Lung (tissue), 12 donors: ENCODE measurements around the gene CFAP119. TPM values are rescaled to one million over a fixed set of nuclear protein-coding genes. Genes with fewer than 3 reads are reported as not detected.

Experiments
- ATAC-seq: fragments of 200-7000 bp; cut with Tn5 transposase; one replicate; pipeline ENCODE4 v1.9.1; 2020; ENCODE audit warnings: moderate number of reproducible peaks; ENCODE audit not compliant: insufficient read depth, low FRiP score
- DNase-seq, 3 donors: peaks; one replicate each; pipeline ENCODE4 v3.0.0-alpha.2; 2013 to 2017
- H3K27ac ChIP-seq, 2 donors: one replicate each; pipeline ENCODE4 v1.5.1; 2013; ENCODE audit warnings: mild to moderate bottlenecking in 2 of 2, moderate library complexity in 2 of 2, control low read depth in 1 of 2, inconsistent platforms in 1 of 2, low read depth in 1 of 2, low read length in 1 of 2
- H3K27me3 ChIP-seq, 3 donors: one replicate each; pipeline ENCODE4 v1.5.1; 2013; ENCODE audit warnings: low read length in 2 of 3; ENCODE audit not compliant: control insufficient read depth in 3 of 3, insufficient read depth in 3 of 3
- H3K36me3 ChIP-seq, 4 donors: one replicate each; pipeline ENCODE4 v1.5.1; 2013; ENCODE audit warnings: low read length in 4 of 4, mild to moderate bottlenecking in 1 of 4, moderate library complexity in 1 of 4; ENCODE audit not compliant: control insufficient read depth in 4 of 4, insufficient read depth in 4 of 4
- H3K4me1 ChIP-seq, 5 donors: one replicate each; pipeline ENCODE4 v1.5.1; 2013; ENCODE audit warnings: low read length in 5 of 5, mild to moderate bottlenecking in 2 of 5, moderate library complexity in 1 of 5; ENCODE audit not compliant: control insufficient read depth in 5 of 5, insufficient read depth in 5 of 5
- H3K4me3 ChIP-seq: one replicate; pipeline ENCODE4 v1.5.1; 2013; ENCODE audit warnings: mild to moderate bottlenecking, control low read depth, moderate library complexity
- H3K9ac ChIP-seq, 2 donors: one replicate each; pipeline ENCODE4 v1.5.1; 2013; ENCODE audit warnings: low read length in 2 of 2, control low read depth in 1 of 2; ENCODE audit not compliant: insufficient read depth in 1 of 2
- H3K9me3 ChIP-seq, 4 donors: one replicate each; pipeline ENCODE4 v1.5.1; 2013; ENCODE audit warnings: low read length in 3 of 4, mild to moderate bottlenecking in 1 of 4, moderate library complexity in 1 of 4; ENCODE audit not compliant: control insufficient read depth in 4 of 4, insufficient read depth in 3 of 4
- CTCF ChIP-seq: IDR thresholded peaks from 2 replicates; pipeline ENCODE4 v1.5.1; 2012; ENCODE audit warnings: mild to moderate bottlenecking; ENCODE audit errors: control extremely low read depth, extremely low read depth
- WGBS, 2 donors: extraction: QIAGEN DNeasy Blood & Tissue Kit; methylation state at CpG; one replicate each; pipeline ENCODE4 v1.1.7; 2013; 5-methylcytosine and 5-hydroxymethylcytosine counted together
- polyA plus RNA-seq, 2 donors: library from polyadenylated mRNA; stranded (reverse); fragments of 200-250 nt; gene quantifications; one replicate each; pipeline ENCODE4 v1.2.1, GENCODE V29; 2013
- total RNA-seq, 2 donors: library from RNA; depleted of rRNA in 1 of 2; stranded (reverse); fragments of >200 nt in 1 of 2; gene quantifications; one replicate each; pipeline ENCODE4 v1.2.1, GENCODE V29; 2014 to 2021
- donor health status: control.
- donor health status: control.
- donor health status: Bipolar disorder and iron deficiency.
- donor health status: healthy.
- donor health status: DM: yes; HTN: yes; CAD: no.

Gene CFAP119
- total and polyA plus RNA-seq, 4 donors: 7.3 to 29.5 (median 16.7) TPM

- Histone ChIP-seq H3K4me3 (no peak overlapping the region), H3K27me3 (no peaks in the 10 kb centered on the region), H3K4me1 (peaks cover 6 to 15% (median 8%) of the 10 kb centered on the region in 5 donors), H3K27ac (no peak overlapping the region), H3K9me3 (no peaks in the 10 kb centered on the region), H3K9ac (no peak overlapping the region), H3K36me3 (peaks cover 16 to 63% (median 53%) of the 10 kb centered on the region in 4 donors)
- no peak for TF ChIP-seq CTCF
- DNase-seq: no peak
- ATAC-seq: no peak
- WGBS, 2 donors: 93 to 95% methylated on average over 29 of the region's 29 CpGs
These were observed 4.5 kb upstream of the CFAP119 start for GRCh38 chr16:30766206-30766932.

GRCh38 chr16:30764816-30765465, 3.1 kb upstream of the CFAP119 start:
- Histone ChIP-seq H3K4me1 (peaks cover 8 to 23% (median 10%) of the 10 kb centered on the region in 5 donors), H3K27me3 (no peaks in the 10 kb centered on the region), H3K9me3 (no peaks in the 10 kb centered on the region), H3K9ac (no peak overlapping the region), H3K27ac (no peak overlapping the region), H3K36me3 (peaks cover 16 to 57% (median 47%) of the 10 kb centered on the region in 4 donors), H3K4me3 (no peak overlapping the region)
- ATAC-seq: no peak
- DNase-seq: no peak
- WGBS, 2 donors: 95 to 96% methylated on average over 12 of the region's 12 CpGs
- TF ChIP-seq CTCF: no peak

- Histone ChIP-seq H3K9ac (no peak overlapping the region), H3K4me3 (no peak overlapping the region), H3K27ac (no peak overlapping the region), H3K4me1 (peaks cover 8 to 23% (median 10%) of the 10 kb centered on the region in 5 donors), H3K36me3 (peaks cover 12 to 54% (median 42%) of the 10 kb centered on the region in 4 donors), H3K27me3 (no peaks in the 10 kb centered on the region), H3K9me3 (no peaks in the 10 kb centered on the region)
- 91 to 98% methylated on average over 11 of the region's 11 CpGs for WGBS, 2 donors
- DNase-seq: no peak
- no peak for TF ChIP-seq CTCF
- ATAC-seq: no peak
These were observed 2.2 kb upstream of the CFAP119 start for GRCh38 chr16:30764086-30764485.
